Endothelial cell of umbilical vein (primary cell): ENCODE results near the gene APOM. TPM values are rescaled to one million over a fixed set of nuclear protein-coding genes. Genes with fewer than 3 reads are reported as not detected.

ENCODE experiments used
- BruUV-seq: library from RNA; stranded (reverse); fragments of 400-500 nt; replicated peaks from 2 replicates; lab custom pipeline; 2021; lab: Mats Ljungman, UMichigan
- CTCF ChIA-PET: fragments of 300-600, 350-600 bp; sonication (Branson Sonifier 250); formaldehyde crosslinking; loops from one replicate; lab custom pipeline; 2021; ENCODE audit warnings: antibody characterized with exemption, inconsistent platforms; lab: Charles Lee
- POLR2A ChIA-PET: fragments of 300-600, 350-600 bp; sonication (Branson Sonifier 250); formaldehyde crosslinking; loops from one replicate; lab custom pipeline; 2021; ENCODE audit warnings: antibody characterized with exemption, inconsistent platforms; lab: Charles Lee
- DNase-seq: peaks from one replicate; pipeline ENCODE4 v3.0.0-alpha.2; 2011; ENCODE audit warnings: low read depth, low spot score
- FAIRE-seq: peaks from 2 replicates; lab custom pipeline; 2011; peaks lifted over from hg19 to GRCh38; lab: Jason Lieb, UNC
- H2AFZ ChIP-seq: 2 replicates; pipeline ENCODE4 v1.6.0; 2012; ENCODE audit warnings: low read depth, low read length, control low read depth, inconsistent platforms
- H3K27ac ChIP-seq: 2 replicates; pipeline ENCODE4 v1.5.1; 2011; ENCODE audit warnings: low read depth, mild to moderate bottlenecking, control low read depth, low read length, moderate library complexity; ENCODE audit not compliant: insufficient read depth
- H3K27me3 ChIP-seq, 2 experiments: 2 replicates each; pipeline versions ENCODE4 v1.6.0 to v1.6.1; 2011; ENCODE audit warnings: low read length in 2 of 2, mixed read lengths in 1 of 2; ENCODE audit not compliant: control insufficient read depth in 2 of 2, insufficient read depth in 2 of 2
- H3K36me3 ChIP-seq, 2 experiments: 2 replicates in 1 of 2; 3 replicates in 1 of 2; pipeline ENCODE4 v1.5.1; 2011; ENCODE audit warnings: low read length in 2 of 2, mild to moderate bottlenecking in 1 of 2, moderate library complexity in 1 of 2; ENCODE audit not compliant: control insufficient read depth in 2 of 2, insufficient read depth in 2 of 2; ENCODE audit errors: extremely low read depth in 1 of 2
- H3K4me1 ChIP-seq: 3 replicates; pipeline ENCODE4 v1.5.1; 2011; ENCODE audit warnings: mild to moderate bottlenecking, low read length; ENCODE audit not compliant: control insufficient read depth, insufficient read depth; ENCODE audit errors: extremely low read depth
- H3K4me2 ChIP-seq: 2 replicates; pipeline ENCODE4 v1.6.1; 2011; ENCODE audit warnings: low read length, control low read depth, mixed read lengths; ENCODE audit not compliant: insufficient read depth
- H3K4me3 ChIP-seq, 3 experiments: fragments of 200-600 bp in 1 of 3; sonication (generic), shearing (Covaris generic) in 1 of 3; replicated peaks in 1 of 3; 2 replicates each; pipeline ENCODE4 v1.5.1; 2011 to 2016; ENCODE audit warnings: control low read depth in 3 of 3, low read length in 3 of 3, mild to moderate bottlenecking in 2 of 3, inconsistent platforms in 1 of 3, low read depth in 1 of 3, moderate library complexity in 1 of 3; ENCODE audit not compliant: insufficient read depth in 1 of 3
- H3K79me2 ChIP-seq: 2 replicates; pipeline ENCODE4 v1.6.0; 2012; ENCODE audit warnings: low read length, inconsistent platforms; ENCODE audit not compliant: control insufficient read depth, insufficient read depth
- H3K9ac ChIP-seq: replicated peaks from 2 replicates; pipeline ENCODE3; 2011; ENCODE audit warnings: low read length, control low read depth; ENCODE audit not compliant: insufficient read depth; ENCODE audit errors: extremely low read depth
- H3K9me1 ChIP-seq: replicated peaks from 3 replicates; pipeline ENCODE4 v1.6.0; 2011; ENCODE audit warnings: mild to moderate bottlenecking, low read length; ENCODE audit not compliant: control insufficient read depth, insufficient read depth; ENCODE audit errors: extremely low read depth
- H3K9me3 ChIP-seq: replicated peaks from 2 replicates; pipeline ENCODE4 v1.5.1; 2012; ENCODE audit warnings: low read length, inconsistent platforms; ENCODE audit not compliant: control insufficient read depth, insufficient read depth
- H4K20me1 ChIP-seq: replicated peaks from 2 replicates; pipeline ENCODE3; 2011; ENCODE audit warnings: mild to moderate bottlenecking, low read length; ENCODE audit not compliant: control insufficient read depth, insufficient read depth; ENCODE audit errors: extremely low read depth
- CTCF ChIP-seq, 2 donors: IDR thresholded peaks; 1 replicate in 1 of 2; 2 replicates in 1 of 2; pipeline ENCODE4 v1.5.1; 2011; ENCODE audit warnings: low read length in 2 of 2, mild to moderate bottlenecking in 2 of 2, moderate library complexity in 2 of 2, control low read depth in 1 of 2, inconsistent platforms in 1 of 2, low read depth in 1 of 2; ENCODE audit not compliant: insufficient read depth in 1 of 2; ENCODE audit errors: extremely low read depth in 1 of 2
- EZH2 ChIP-seq: IDR thresholded peaks from 2 replicates; pipeline ENCODE4 v1.6.1; 2012; ENCODE audit warnings: borderline replicate concordance, low read depth, mild to moderate bottlenecking, moderate library complexity, low read length, inconsistent platforms; ENCODE audit not compliant: severe bottlenecking
- FOS ChIP-seq: IDR thresholded peaks from 2 replicates; pipeline ENCODE4 v1.6.1; 2011; ENCODE audit warnings: mild to moderate bottlenecking, low read length, moderate library complexity, borderline replicate concordance; ENCODE audit not compliant: insufficient read depth
- GATA2 ChIP-seq: IDR thresholded peaks from 2 replicates; pipeline ENCODE4 v1.7.0; 2011; ENCODE audit warnings: low read depth, mild to moderate bottlenecking, moderate library complexity, mixed read lengths, low read length; ENCODE audit not compliant: insufficient read length, insufficient read depth
- JUN ChIP-seq: IDR thresholded peaks from 2 replicates; pipeline ENCODE4 v1.6.1; 2011; ENCODE audit warnings: borderline replicate concordance, low read depth; ENCODE audit not compliant: insufficient read length, insufficient read depth
- MAX ChIP-seq: IDR thresholded peaks from 2 replicates; pipeline ENCODE4 v1.6.1; 2011; ENCODE audit not compliant: insufficient read depth, insufficient read length
- MYC ChIP-seq: IDR thresholded peaks from one replicate; pipeline ENCODE4 v1.6.1; 2011; ENCODE audit warnings: mild to moderate bottlenecking, low read depth, low read length
- POLR2A ChIP-seq: IDR thresholded peaks from 2 replicates; pipeline ENCODE4 v1.6.1; 2012; ENCODE audit warnings: low read depth, mild to moderate bottlenecking, control low read depth, low read length
- POLR2AphosphoS5 ChIP-seq: IDR thresholded peaks from 2 replicates; pipeline ENCODE4 v1.6.1; 2012; ENCODE audit warnings: low read depth, mild to moderate bottlenecking, control low read depth, low read length, moderate library complexity; ENCODE audit not compliant: insufficient read depth
- dilution Hi-C: fragments of 300-500 bp; cut with MboI; formaldehyde crosslinking; loops from one replicate; pipeline ENCODE4 v1.15.0; 2019; ENCODE audit warnings: low sequenced_read_pairs; ENCODE audit not compliant: extremely low pct_ligation_motif_present
- intact Hi-C: fragments of 100-400 bp; cut with micrococcal nuclease; formaldehyde crosslinking; loops from one replicate; pipeline ENCODE4 v1.10.0; 2022
- polyA plus RNA-seq, 4 experiments: library from polyadenylated mRNA; depleted of rRNA in 3 of 4; stranded (reverse) in 3 of 4; unstranded in 1 of 4; fragments of >200 nt; gene quantifications; 2 replicates each; pipeline versions ENCODE4 v1.2.1 to v1.2.3, GENCODE V29; 2011 to 2012; ENCODE audit warnings: missing spikeins in 1 of 4
- total RNA-seq: library from RNA; stranded (reverse); gene quantifications from 2 replicates; pipeline ENCODE4 v1.2.3, GENCODE V29; 2021

APOM gene
- total and polyA plus RNA-seq, 2 donors (not counting 3 experiments of a cell fraction or from before 2014, with no cell fraction given): 2.5 TPM; not detected in 1

- ChIA-PET POLR2A (no interaction called here), CTCF (no interaction called here)
- H3K9ac ChIP-seq: no peak overlapping the region
- no peak overlapping the region for H3K4me2 ChIP-seq
- H3K27me3 ChIP-seq: no peaks in the 10 kb centered on the region
- FAIRE-seq: no peak
- no peak overlapping the region for H2AFZ ChIP-seq
- intact Hi-C loops: loop anchor here (5.0 kb wide), 1 partner anchor 132 kb away; no protein-coding TSS in a partner anchor
- dilution Hi-C loops: no loop called here
- no peaks in the 10 kb centered on the region for H4K20me1 ChIP-seq
- DNase-seq: no peak
- peaks cover 66% of the 10 kb centered on the region for H3K79me2 ChIP-seq
- H3K36me3 ChIP-seq: peaks cover 36 to 48% of the 10 kb centered on the region in 2 experiments
- H3K27ac ChIP-seq: no peak overlapping the region
- TF ChIP-seq MYC: no peak
- no peak for TF ChIP-seq POLR2A
- TF ChIP-seq CTCF (IDR thresholded peaks at IDR 0.05; ENCODE audit: extremely low read depth in 1 of 2, insufficient read depth in 1 of 2, low read depth in 1 of 2, low read length in 2 of 2): no peak
- TF ChIP-seq FOS: no peak
- TF ChIP-seq POLR2AphosphoS5: no peak
- no peak for TF ChIP-seq JUN
- TF ChIP-seq EZH2: no peak
- TF ChIP-seq GATA2: no peak
- no peak for TF ChIP-seq MAX
- no peaks in the 10 kb centered on the region for H3K9me3 ChIP-seq
- peaks cover 13% of the 10 kb centered on the region for H3K4me1 ChIP-seq
- H3K4me3 ChIP-seq: no peak overlapping the region
- no TSS peak for BruUV-seq
- H3K9me1 ChIP-seq: no peaks in the 10 kb centered on the region
These were observed 31.6 kb upstream of the APOM start for GRCh38 chr6:31624070-31624469.
